GM06990 (cell line): Measurements from ENCODE around the gene HAP1.
"Not testable (repeated sequence)": the region's sequence is repeated elsewhere in the genome, so short reads cannot be mapped to it uniquely, and the experiment has no call there.

Source experiments
- DNase-seq: peaks from one replicate; pipeline ENCODE4 v3.0.0-alpha.2; 2011; ENCODE audit not compliant: insufficient read length; ENCODE audit errors: extremely low read depth
- H3K27me3 ChIP-seq: replicated peaks from 2 replicates; pipeline ENCODE4 v1.6.0; 2011; ENCODE audit warnings: low read length; ENCODE audit not compliant: control insufficient read depth, insufficient read depth
- H3K36me3 ChIP-seq: 2 replicates; pipeline ENCODE4 v1.5.1; 2011; ENCODE audit warnings: low read length; ENCODE audit not compliant: control insufficient read depth, insufficient read depth
- H3K4me3 ChIP-seq: replicated peaks from 2 replicates; pipeline ENCODE4 v1.5.1; 2011; ENCODE audit warnings: low read depth, mild to moderate bottlenecking, control low read depth, low read length
- TF ChIP-seq, protein P1 (sequence below): IDR thresholded peaks from 2 replicates; pipeline ENCODE4 v1.5.1; 2011; ENCODE audit warnings: low read length, control low read depth, mild to moderate bottlenecking, inconsistent platforms; ENCODE audit not compliant: insufficient read depth, poor library complexity, severe bottlenecking

Gene HAP1

DNA sequence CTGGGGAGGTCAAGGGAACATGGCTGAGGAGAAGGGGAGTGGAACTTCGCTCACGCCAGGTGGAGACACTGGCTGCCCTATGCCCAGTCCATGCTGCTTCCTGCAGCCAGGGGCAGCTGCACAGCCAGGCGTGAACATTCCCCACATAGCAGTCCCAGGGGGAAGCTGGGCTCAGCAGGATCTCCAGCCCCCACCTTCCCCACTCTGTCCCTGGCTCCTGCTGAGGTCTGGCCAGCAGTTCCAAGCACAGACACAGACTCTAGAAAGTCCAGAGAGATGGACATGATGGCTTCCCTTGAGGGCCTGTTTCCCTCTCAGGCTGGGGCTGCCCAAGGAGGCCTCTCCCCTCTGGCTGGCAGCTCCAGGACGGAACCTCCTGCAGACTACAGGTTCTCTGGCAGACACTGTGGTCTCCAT, 42.7 kb upstream of the HAP1 start:
- TF ChIP-seq, protein P1, sequence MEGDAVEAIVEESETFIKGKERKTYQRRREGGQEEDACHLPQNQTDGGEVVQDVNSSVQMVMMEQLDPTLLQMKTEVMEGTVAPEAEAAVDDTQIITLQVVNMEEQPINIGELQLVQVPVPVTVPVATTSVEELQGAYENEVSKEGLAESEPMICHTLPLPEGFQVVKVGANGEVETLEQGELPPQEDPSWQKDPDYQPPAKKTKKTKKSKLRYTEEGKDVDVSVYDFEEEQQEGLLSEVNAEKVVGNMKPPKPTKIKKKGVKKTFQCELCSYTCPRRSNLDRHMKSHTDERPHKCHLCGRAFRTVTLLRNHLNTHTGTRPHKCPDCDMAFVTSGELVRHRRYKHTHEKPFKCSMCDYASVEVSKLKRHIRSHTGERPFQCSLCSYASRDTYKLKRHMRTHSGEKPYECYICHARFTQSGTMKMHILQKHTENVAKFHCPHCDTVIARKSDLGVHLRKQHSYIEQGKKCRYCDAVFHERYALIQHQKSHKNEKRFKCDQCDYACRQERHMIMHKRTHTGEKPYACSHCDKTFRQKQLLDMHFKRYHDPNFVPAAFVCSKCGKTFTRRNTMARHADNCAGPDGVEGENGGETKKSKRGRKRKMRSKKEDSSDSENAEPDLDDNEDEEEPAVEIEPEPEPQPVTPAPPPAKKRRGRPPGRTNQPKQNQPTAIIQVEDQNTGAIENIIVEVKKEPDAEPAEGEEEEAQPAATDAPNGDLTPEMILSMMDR, result no peak
- DNase-seq, result no peak
- H3K27me3 ChIP-seq, result no peaks in the 10 kb centered on the region
- no peak overlapping the region for H3K4me3 ChIP-seq
- no peaks in the 10 kb centered on the region for H3K36me3 ChIP-seq

DNA sequence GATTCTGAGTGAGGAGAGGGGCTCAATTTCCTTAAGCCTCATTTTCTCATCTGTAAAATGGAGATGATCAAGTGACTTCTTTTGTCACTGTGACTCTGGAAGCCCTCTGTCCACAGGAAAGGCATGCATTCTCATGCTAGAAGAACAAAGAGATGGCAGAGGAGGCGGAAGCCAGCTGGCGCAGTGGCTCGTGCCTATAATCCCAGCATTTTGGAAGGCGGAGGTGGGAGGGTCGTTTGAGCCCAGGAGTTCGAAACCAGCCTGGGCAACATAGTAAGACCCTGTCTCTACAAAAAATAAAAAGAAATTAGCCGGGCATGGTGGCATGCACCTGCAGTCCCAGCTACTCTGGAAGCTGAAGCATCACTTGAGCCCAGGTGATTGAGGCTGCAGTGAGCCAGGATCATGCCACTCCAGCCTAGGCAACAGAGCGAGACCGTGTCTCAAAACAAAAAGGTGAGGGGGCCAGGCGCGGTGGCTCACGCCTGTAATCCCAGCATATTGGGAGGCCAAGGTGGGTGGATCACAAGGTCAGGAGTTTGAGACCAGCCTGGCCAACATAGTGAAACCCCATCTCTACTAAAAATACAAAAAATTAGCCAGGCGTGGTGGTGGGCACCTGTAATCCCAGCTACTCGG, 41.9 kb upstream of the HAP1 start:
- not testable (repeated sequence) for H3K27me3 ChIP-seq, H3K4me3 ChIP-seq, DNase-seq, H3K36me3 ChIP-seq

DNA sequence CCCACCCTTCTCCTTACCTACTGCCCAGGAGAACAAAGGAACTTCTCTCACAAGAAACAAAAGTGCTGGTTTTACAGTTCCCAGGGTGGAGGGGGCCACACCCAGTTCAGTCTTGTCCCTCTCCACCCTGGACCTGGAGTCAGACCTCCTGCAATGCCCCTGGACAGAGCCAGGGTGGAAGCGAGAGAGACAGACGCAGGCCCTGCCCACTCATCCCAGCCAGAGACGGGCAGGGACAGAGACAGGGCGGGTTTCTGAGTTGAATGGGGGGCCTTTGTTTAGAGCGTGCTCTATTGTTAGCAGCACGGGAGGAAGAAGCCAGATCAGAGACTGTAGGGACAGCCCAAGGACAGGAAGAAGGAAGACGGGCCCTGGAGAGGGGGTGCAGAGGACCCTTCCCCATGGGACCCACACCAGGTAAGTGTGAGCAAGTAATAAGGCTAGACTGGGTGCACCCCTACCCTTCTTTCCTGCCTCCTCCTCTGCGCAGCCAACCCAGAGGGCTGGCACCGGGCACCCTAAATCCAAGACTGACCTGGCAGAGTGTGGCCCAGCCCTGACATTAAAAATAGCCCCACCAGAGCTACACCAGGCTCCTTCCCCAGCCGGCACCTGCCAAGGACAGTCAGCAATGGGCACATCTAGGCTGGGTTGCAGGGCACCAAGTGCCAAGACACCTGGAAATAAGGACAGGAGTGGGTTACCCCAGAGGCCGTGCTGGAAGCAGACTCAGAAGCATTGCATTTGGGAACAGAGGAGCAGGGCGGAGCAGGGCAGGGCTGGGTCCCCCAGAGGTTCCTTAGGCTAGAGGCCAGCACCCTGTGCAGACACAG, 41.2 kb upstream of the HAP1 start:
- Histone ChIP-seq H3K27me3 (no peaks in the 10 kb centered on the region), H3K36me3 (no peaks in the 10 kb centered on the region), H3K4me3 (no peak overlapping the region)
- TF ChIP-seq, protein P1, result no peak
- no peak for DNase-seq

GRCh38 chr17:41773731-41774193, 39.3 kb upstream of the HAP1 start:
- no peak for DNase-seq
- Histone ChIP-seq H3K36me3 (no peaks in the 10 kb centered on the region), H3K4me3 (no peak overlapping the region), H3K27me3 (no peaks in the 10 kb centered on the region)
- TF ChIP-seq, protein P1, result no peak

GRCh38 chr17:41773190-41773588, 38.7 kb upstream of the HAP1 start:
- DNase-seq, result no peak
- Histone ChIP-seq H3K4me3 (no peak overlapping the region), H3K27me3 (no peaks in the 10 kb centered on the region), H3K36me3 (no peaks in the 10 kb centered on the region)
- TF ChIP-seq, protein P1, result no peak

DNA sequence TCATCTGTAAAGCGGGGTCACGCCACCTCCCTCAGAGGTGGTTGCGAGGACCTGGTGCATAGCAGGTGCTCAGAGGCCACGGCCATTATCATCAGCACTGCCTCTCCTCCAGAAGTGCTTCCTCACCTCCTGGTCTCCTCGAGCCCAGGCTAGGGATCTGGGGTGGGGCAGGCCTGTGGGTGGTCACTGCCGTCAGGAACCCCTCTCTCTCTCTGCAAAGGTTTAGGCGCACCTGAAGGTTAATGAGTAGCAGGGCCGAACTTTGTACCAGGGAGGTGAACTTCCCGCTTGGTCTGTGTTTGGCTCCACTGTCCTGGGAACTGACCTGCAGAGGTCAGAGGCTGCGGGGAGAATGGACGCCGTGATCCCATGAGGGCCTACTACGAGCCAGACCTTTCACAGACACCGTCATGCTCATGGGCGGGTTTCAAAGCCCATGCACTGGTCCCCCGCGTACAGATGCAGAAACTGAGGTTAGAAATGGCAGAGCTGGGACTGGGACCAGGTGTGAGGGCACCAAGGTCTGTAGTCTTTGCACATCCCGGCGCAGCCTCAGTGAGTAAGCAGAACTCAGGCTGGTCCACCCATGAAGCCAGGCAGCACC, 38.2 kb upstream of the HAP1 start:
- Histone ChIP-seq H3K36me3 (no peaks in the 10 kb centered on the region), H3K27me3 (no peaks in the 10 kb centered on the region), H3K4me3 (no peak overlapping the region)
- TF ChIP-seq, protein P1, result no peak
- no peak for DNase-seq
